ENCODE results near the gene NELFE. TPM values are rescaled to one million over a fixed set of nuclear protein-coding genes. Genes with fewer than 3 reads are reported as not detected.

Gene NELFE
- total RNA-seq, 4 donors from 2014 or later: 30.3 to 73.0 (median 51.4) TPM

- peaks cover 0 to 5% of the 10 kb centered on the region in 2 donors for H3K4me1 ChIP-seq
- intact Hi-C loops (cut with DNase I; ENCODE audit: low total_unique reads): no loop called here
These were observed 14.1 kb upstream of the NELFE start for GRCh38 chr6:31972709-31973350.

GRCh38 chr6:31971993-31972708, 13.4 kb upstream of the NELFE start, which contains the start of gene DXO:
Gene DXO (minus strand): TSS chr6:31972138. CDS start chr6:31971675, 463 bp downstream.
- intact Hi-C loops (cut with DNase I; ENCODE audit: low total_unique reads): no loop called here
- peak; percentile 95 to 98 for DNase-seq

More at GRCh38 chr6:31972709-31973350, 14.1 kb upstream of the NELFE start:
- Histone ChIP-seq H3K27me3 (no peaks in the 10 kb centered on the region), H3K27ac (peak overlapping the region; percentile 93 to 94), H3K9me3 (no peaks in the 10 kb centered on the region), H3K4me3 (peak overlapping the region; percentile 49 to 72), H3K36me3 (no peaks in the 10 kb centered on the region)
- no peak for TF ChIP-seq POLR2A (IDR thresholded peaks at IDR 0.05)
- TF ChIP-seq CTCF (IDR thresholded peaks at IDR 0.05): no peak
- no peak for DNase-seq

DNA sequence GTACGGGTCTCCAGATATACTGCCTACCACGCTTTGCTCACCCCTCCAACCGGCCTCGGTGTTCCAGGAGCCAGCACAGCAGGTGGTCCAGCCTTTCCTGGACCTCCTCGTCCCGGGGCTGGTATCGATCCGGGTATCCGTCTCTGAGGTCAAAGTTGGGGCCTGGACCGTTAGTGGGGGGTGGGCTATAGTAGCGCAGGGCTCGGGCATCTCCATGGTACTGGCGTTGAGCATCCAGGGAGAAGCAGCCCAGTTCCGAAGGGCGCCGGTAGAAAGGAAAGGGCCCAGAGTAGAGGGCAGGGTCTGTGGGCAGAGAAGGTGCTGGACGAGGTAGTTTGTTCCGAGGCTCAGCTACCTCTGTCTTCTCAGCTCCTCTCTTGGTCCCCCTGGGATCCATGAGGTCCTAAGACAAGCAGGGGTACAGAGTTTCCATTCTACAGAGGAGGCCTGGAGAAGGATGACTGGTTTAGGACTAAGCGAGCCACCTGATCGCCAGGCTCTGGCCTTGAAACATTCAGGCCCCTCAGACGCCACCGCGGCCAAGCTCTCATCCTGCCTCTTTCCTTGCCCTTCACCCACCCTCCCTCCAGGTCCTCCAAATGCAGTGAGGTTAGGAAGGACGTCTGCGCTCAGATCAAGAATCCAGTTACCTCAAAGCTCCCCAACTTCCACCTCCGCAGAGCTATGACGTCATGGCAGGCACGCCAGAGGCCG, 12.7 kb upstream of the NELFE start:
- peak in 1 of 2 donors; percentile 40 for DNase-seq
- no peaks in the 10 kb centered on the region for H3K36me3 ChIP-seq
- H3K27me3 ChIP-seq: no peaks in the 10 kb centered on the region
- H3K9me3 ChIP-seq: no peaks in the 10 kb centered on the region
- intact Hi-C loops (cut with DNase I; ENCODE audit: low total_unique reads): no loop called here
- no peak for TF ChIP-seq CTCF (IDR thresholded peaks at IDR 0.05)
- TF ChIP-seq POLR2A (IDR thresholded peaks at IDR 0.05): no peak
- peak overlapping the region; percentile 49 to 72 for H3K4me3 ChIP-seq
- peak overlapping the region; percentile 93 to 94 for H3K27ac ChIP-seq
- peaks cover 0 to 5% of the 10 kb centered on the region in 2 donors for H3K4me1 ChIP-seq

More at GRCh38 chr6:31971993-31972708, 13.4 kb upstream of the NELFE start, which contains the start of gene DXO:
- Histone ChIP-seq H3K9me3 (no peaks in the 10 kb centered on the region), H3K36me3 (no peaks in the 10 kb centered on the region), H3K27ac (peak within 1 kb of the TSS; percentile 93 to 94), H3K27me3 (no peaks in the 10 kb centered on the region), H3K4me1 (peaks cover 0 to 5% of the 10 kb centered on the region in 2 donors), H3K4me3 (peak within 1 kb of the TSS; percentile 49 to 72)
- TF ChIP-seq POLR2A (IDR thresholded peaks at IDR 0.05): peak; percentile 41 to 66
- TF ChIP-seq CTCF (IDR thresholded peaks at IDR 0.05): peak in 2 of 4 experiments; percentile 3 to 23

DNA sequence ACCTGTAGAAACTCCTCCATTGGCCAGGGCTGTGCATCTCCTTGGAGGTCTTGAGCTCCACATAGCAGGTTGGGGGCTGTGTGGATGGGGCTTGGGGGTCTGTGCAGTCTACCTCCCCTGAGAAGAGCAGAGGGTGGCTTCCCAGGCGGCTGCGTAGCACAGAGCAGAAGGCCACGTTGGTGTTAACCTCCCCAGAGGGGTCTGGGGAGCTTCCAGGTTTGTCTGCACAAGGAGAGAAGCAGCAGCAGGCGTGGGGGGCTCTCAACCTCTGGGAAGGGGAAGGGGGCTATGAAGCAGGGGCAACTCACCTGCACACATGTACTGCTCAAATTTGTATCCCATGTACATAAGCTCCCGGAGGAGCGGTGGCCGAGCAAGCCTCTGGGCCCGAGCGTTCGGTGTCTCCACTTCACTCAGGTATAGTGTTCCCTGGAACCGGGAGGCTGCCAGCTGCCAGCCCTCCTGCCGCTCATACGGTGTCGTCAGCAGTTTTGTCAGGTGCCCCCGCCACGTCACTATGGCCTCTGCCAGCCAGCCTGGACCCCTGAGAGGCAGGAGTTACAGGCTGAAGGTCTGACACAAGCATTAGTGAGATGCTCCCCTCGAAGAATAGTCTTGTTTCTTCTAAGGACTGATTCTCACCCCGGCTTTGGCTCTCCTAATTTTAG, 12.0 kb upstream of the NELFE start:
- DNase-seq: no peak
- H3K27ac ChIP-seq: peak overlapping the region; percentile 93 to 94
- intact Hi-C loops (cut with DNase I; ENCODE audit: low total_unique reads): no loop called here
- peaks cover 0 to 5% of the 10 kb centered on the region in 2 donors for H3K4me1 ChIP-seq
- H3K27me3 ChIP-seq: no peaks in the 10 kb centered on the region
- H3K4me3 ChIP-seq: peak overlapping the region; percentile 49 to 72
- no peaks in the 10 kb centered on the region for H3K9me3 ChIP-seq
- H3K36me3 ChIP-seq: no peaks in the 10 kb centered on the region
- TF ChIP-seq POLR2A (IDR thresholded peaks at IDR 0.05): no peak
- TF ChIP-seq CTCF (IDR thresholded peaks at IDR 0.05): no peak
